Endothelial cell of umbilical vein (primary cell): ENCODE measurements around the gene GTF3C2. TPM values are rescaled to one million over a fixed set of nuclear protein-coding genes. Genes with fewer than 3 reads are reported as not detected.

Experiments
- BruUV-seq: library from RNA; stranded (reverse); fragments of 400-500 nt; replicated peaks from 2 replicates; lab custom pipeline; 2021; lab: Mats Ljungman, UMichigan
- CTCF ChIA-PET: fragments of 300-600, 350-600 bp; sonication (Branson Sonifier 250); formaldehyde crosslinking; loops from one replicate; lab custom pipeline; 2021; ENCODE audit warnings: antibody characterized with exemption, inconsistent platforms; lab: Charles Lee
- POLR2A ChIA-PET: fragments of 300-600, 350-600 bp; sonication (Branson Sonifier 250); formaldehyde crosslinking; loops from one replicate; lab custom pipeline; 2021; ENCODE audit warnings: antibody characterized with exemption, inconsistent platforms; lab: Charles Lee
- DNase-seq: peaks from one replicate; pipeline ENCODE4 v3.0.0-alpha.2; 2011; ENCODE audit warnings: low read depth, low spot score
- FAIRE-seq: peaks from 2 replicates; lab custom pipeline; 2011; peaks lifted over from hg19 to GRCh38; lab: Jason Lieb, UNC
- H2AFZ ChIP-seq: 2 replicates; pipeline ENCODE4 v1.6.0; 2012; ENCODE audit warnings: low read depth, low read length, control low read depth, inconsistent platforms
- H3K27ac ChIP-seq: 2 replicates; pipeline ENCODE4 v1.5.1; 2011; ENCODE audit warnings: low read depth, mild to moderate bottlenecking, control low read depth, low read length, moderate library complexity; ENCODE audit not compliant: insufficient read depth
- H3K27me3 ChIP-seq, 2 experiments: 2 replicates each; pipeline versions ENCODE4 v1.6.0 to v1.6.1; 2011; ENCODE audit warnings: low read length in 2 of 2, mixed read lengths in 1 of 2; ENCODE audit not compliant: control insufficient read depth in 2 of 2, insufficient read depth in 2 of 2
- H3K36me3 ChIP-seq, 2 experiments: 2 replicates in 1 of 2; 3 replicates in 1 of 2; pipeline ENCODE4 v1.5.1; 2011; ENCODE audit warnings: low read length in 2 of 2, mild to moderate bottlenecking in 1 of 2, moderate library complexity in 1 of 2; ENCODE audit not compliant: control insufficient read depth in 2 of 2, insufficient read depth in 2 of 2; ENCODE audit errors: extremely low read depth in 1 of 2
- H3K4me1 ChIP-seq: 3 replicates; pipeline ENCODE4 v1.5.1; 2011; ENCODE audit warnings: mild to moderate bottlenecking, low read length; ENCODE audit not compliant: control insufficient read depth, insufficient read depth; ENCODE audit errors: extremely low read depth
- H3K4me2 ChIP-seq: 2 replicates; pipeline ENCODE4 v1.6.1; 2011; ENCODE audit warnings: low read length, control low read depth, mixed read lengths; ENCODE audit not compliant: insufficient read depth
- H3K4me3 ChIP-seq, 3 experiments: fragments of 200-600 bp in 1 of 3; sonication (generic), shearing (Covaris generic) in 1 of 3; replicated peaks in 1 of 3; 2 replicates each; pipeline ENCODE4 v1.5.1; 2011 to 2016; ENCODE audit warnings: control low read depth in 3 of 3, low read length in 3 of 3, mild to moderate bottlenecking in 2 of 3, inconsistent platforms in 1 of 3, low read depth in 1 of 3, moderate library complexity in 1 of 3; ENCODE audit not compliant: insufficient read depth in 1 of 3
- H3K79me2 ChIP-seq: 2 replicates; pipeline ENCODE4 v1.6.0; 2012; ENCODE audit warnings: low read length, inconsistent platforms; ENCODE audit not compliant: control insufficient read depth, insufficient read depth
- H3K9ac ChIP-seq: replicated peaks from 2 replicates; pipeline ENCODE3; 2011; ENCODE audit warnings: low read length, control low read depth; ENCODE audit not compliant: insufficient read depth; ENCODE audit errors: extremely low read depth
- H3K9me1 ChIP-seq: replicated peaks from 3 replicates; pipeline ENCODE4 v1.6.0; 2011; ENCODE audit warnings: mild to moderate bottlenecking, low read length; ENCODE audit not compliant: control insufficient read depth, insufficient read depth; ENCODE audit errors: extremely low read depth
- H3K9me3 ChIP-seq: replicated peaks from 2 replicates; pipeline ENCODE4 v1.5.1; 2012; ENCODE audit warnings: low read length, inconsistent platforms; ENCODE audit not compliant: control insufficient read depth, insufficient read depth
- H4K20me1 ChIP-seq: replicated peaks from 2 replicates; pipeline ENCODE3; 2011; ENCODE audit warnings: mild to moderate bottlenecking, low read length; ENCODE audit not compliant: control insufficient read depth, insufficient read depth; ENCODE audit errors: extremely low read depth
- EZH2 ChIP-seq: IDR thresholded peaks from 2 replicates; pipeline ENCODE4 v1.6.1; 2012; ENCODE audit warnings: borderline replicate concordance, low read depth, mild to moderate bottlenecking, moderate library complexity, low read length, inconsistent platforms; ENCODE audit not compliant: severe bottlenecking
- FOS ChIP-seq: IDR thresholded peaks from 2 replicates; pipeline ENCODE4 v1.6.1; 2011; ENCODE audit warnings: mild to moderate bottlenecking, low read length, moderate library complexity, borderline replicate concordance; ENCODE audit not compliant: insufficient read depth
- GATA2 ChIP-seq: IDR thresholded peaks from 2 replicates; pipeline ENCODE4 v1.7.0; 2011; ENCODE audit warnings: low read depth, mild to moderate bottlenecking, moderate library complexity, mixed read lengths, low read length; ENCODE audit not compliant: insufficient read length, insufficient read depth
- JUN ChIP-seq: IDR thresholded peaks from 2 replicates; pipeline ENCODE4 v1.6.1; 2011; ENCODE audit warnings: borderline replicate concordance, low read depth; ENCODE audit not compliant: insufficient read length, insufficient read depth
- MYC ChIP-seq: IDR thresholded peaks from one replicate; pipeline ENCODE4 v1.6.1; 2011; ENCODE audit warnings: mild to moderate bottlenecking, low read depth, low read length
- POLR2A ChIP-seq: IDR thresholded peaks from 2 replicates; pipeline ENCODE4 v1.6.1; 2012; ENCODE audit warnings: low read depth, mild to moderate bottlenecking, control low read depth, low read length
- POLR2AphosphoS5 ChIP-seq: IDR thresholded peaks from 2 replicates; pipeline ENCODE4 v1.6.1; 2012; ENCODE audit warnings: low read depth, mild to moderate bottlenecking, control low read depth, low read length, moderate library complexity; ENCODE audit not compliant: insufficient read depth
- dilution Hi-C: fragments of 300-500 bp; cut with MboI; formaldehyde crosslinking; loops from one replicate; pipeline ENCODE4 v1.15.0; 2019; ENCODE audit warnings: low sequenced_read_pairs; ENCODE audit not compliant: extremely low pct_ligation_motif_present
- intact Hi-C: fragments of 100-400 bp; cut with micrococcal nuclease; formaldehyde crosslinking; loops from one replicate; pipeline ENCODE4 v1.10.0; 2022
- polyA plus RNA-seq, 4 experiments: library from polyadenylated mRNA; depleted of rRNA in 3 of 4; stranded (reverse) in 3 of 4; unstranded in 1 of 4; fragments of >200 nt; gene quantifications; 2 replicates each; pipeline versions ENCODE4 v1.2.1 to v1.2.3, GENCODE V29; 2011 to 2012; ENCODE audit warnings: missing spikeins in 1 of 4
- total RNA-seq: library from RNA; stranded (reverse); gene quantifications from 2 replicates; pipeline ENCODE4 v1.2.3, GENCODE V29; 2021
- TF ChIP-seq, protein P1 (sequence below), 2 donors: IDR thresholded peaks; 1 replicate in 1 of 2; 2 replicates in 1 of 2; pipeline ENCODE4 v1.5.1; 2011; ENCODE audit warnings: low read length in 2 of 2, mild to moderate bottlenecking in 2 of 2, moderate library complexity in 2 of 2, control low read depth in 1 of 2, inconsistent platforms in 1 of 2, low read depth in 1 of 2; ENCODE audit not compliant: insufficient read depth in 1 of 2; ENCODE audit errors: extremely low read depth in 1 of 2
- TF ChIP-seq, protein P2 (sequence below): IDR thresholded peaks from 2 replicates; pipeline ENCODE4 v1.6.1; 2011; ENCODE audit not compliant: insufficient read depth, insufficient read length

Gene GTF3C2
- total and polyA plus RNA-seq, 2 donors (not counting 3 experiments of a cell fraction or from before 2014, with no cell fraction given): 57.4 to 59.7 TPM

DNA sequence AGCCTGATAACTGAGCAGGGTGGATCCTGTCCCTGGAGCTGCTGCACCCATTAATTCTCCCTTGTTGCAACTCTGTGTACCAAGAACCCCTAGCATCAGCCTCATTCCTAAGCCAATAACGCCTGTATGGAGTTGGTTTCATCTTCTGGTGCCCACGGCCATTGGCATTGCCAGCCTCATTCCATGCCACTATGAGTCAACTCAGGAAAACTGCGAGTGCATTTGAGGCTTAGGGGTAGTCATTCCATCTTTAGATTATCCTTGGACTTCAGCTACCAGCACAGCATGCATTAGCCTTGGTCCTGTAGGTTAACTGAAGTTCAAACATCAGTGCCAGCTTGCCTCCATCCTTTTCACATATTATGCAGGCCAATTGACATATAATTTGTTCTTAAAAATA, 75.7 kb downstream of the GTF3C2 start:
- Histone ChIP-seq H3K9ac (no peak overlapping the region), H3K79me2 (no peaks in the 10 kb centered on the region), H3K36me3 (no peaks in the 10 kb centered on the region), H3K9me3 (no peaks in the 10 kb centered on the region), H2AFZ (no peak overlapping the region), H3K4me3 (no peak overlapping the region), H3K4me2 (no peak overlapping the region), H3K4me1 (peaks cover 6% of the 10 kb centered on the region), H4K20me1 (no peaks in the 10 kb centered on the region), H3K27me3 (no peaks in the 10 kb centered on the region), H3K27ac (no peak overlapping the region), H3K9me1 (no peaks in the 10 kb centered on the region)
- CTCF ChIA-PET: interaction anchor here (1.4 to 9.1 kb wide), 12 partner anchors 10 to 182 kb away, joined by 4 to 143 read pairs (median 26); partner anchors contain the start of genes MPV17, PREB and SLC30A3
- BruUV-seq: no TSS peak
- POLR2A ChIA-PET: interaction anchor here (1.6 kb wide), 1 partner anchor 12 kb away, joined by 12 read pairs; no protein-coding TSS in a partner anchor
- FAIRE-seq (peak; percentile 31), DNase-seq (no peak)
- intact Hi-C loops (loop anchor here (1.0 to 10.0 kb wide), 6 partner anchors 7 to 316 kb away; no protein-coding TSS in a partner anchor), dilution Hi-C loops (no loop called here)
- no peak for TF ChIP-seq GATA2
- TF ChIP-seq, protein P1, sequence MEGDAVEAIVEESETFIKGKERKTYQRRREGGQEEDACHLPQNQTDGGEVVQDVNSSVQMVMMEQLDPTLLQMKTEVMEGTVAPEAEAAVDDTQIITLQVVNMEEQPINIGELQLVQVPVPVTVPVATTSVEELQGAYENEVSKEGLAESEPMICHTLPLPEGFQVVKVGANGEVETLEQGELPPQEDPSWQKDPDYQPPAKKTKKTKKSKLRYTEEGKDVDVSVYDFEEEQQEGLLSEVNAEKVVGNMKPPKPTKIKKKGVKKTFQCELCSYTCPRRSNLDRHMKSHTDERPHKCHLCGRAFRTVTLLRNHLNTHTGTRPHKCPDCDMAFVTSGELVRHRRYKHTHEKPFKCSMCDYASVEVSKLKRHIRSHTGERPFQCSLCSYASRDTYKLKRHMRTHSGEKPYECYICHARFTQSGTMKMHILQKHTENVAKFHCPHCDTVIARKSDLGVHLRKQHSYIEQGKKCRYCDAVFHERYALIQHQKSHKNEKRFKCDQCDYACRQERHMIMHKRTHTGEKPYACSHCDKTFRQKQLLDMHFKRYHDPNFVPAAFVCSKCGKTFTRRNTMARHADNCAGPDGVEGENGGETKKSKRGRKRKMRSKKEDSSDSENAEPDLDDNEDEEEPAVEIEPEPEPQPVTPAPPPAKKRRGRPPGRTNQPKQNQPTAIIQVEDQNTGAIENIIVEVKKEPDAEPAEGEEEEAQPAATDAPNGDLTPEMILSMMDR (IDR thresholded peaks at IDR 0.05; ENCODE audit: extremely low read depth in 1 of 2, insufficient read depth in 1 of 2, low read depth in 1 of 2, low read length in 2 of 2): no peak
- no peak for TF ChIP-seq MYC
- TF ChIP-seq, protein P2, sequence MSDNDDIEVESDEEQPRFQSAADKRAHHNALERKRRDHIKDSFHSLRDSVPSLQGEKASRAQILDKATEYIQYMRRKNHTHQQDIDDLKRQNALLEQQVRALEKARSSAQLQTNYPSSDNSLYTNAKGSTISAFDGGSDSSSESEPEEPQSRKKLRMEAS: no peak
- no peak for TF ChIP-seq JUN
- no peak for TF ChIP-seq POLR2AphosphoS5
- no peak for TF ChIP-seq EZH2
- TF ChIP-seq FOS: no peak
- no peak for TF ChIP-seq POLR2A
